Epithelial cell of proximal tubule (primary cell): Measurements from ENCODE around the gene RALY. TPM values are rescaled to one million over a fixed set of nuclear protein-coding genes. Genes with fewer than 3 reads are reported as not detected.

Experiments used
- DNase-seq: peaks from one replicate; pipeline ENCODE4 v3.0.0-alpha.2; 2011; ENCODE audit warnings: low read depth
- H3K4me3 ChIP-seq: 2 replicates; pipeline ENCODE4 v1.5.1; 2011; ENCODE audit warnings: low read depth, mild to moderate bottlenecking, low read length
- CTCF ChIP-seq: conservative IDR thresholded peaks from 2 replicates; pipeline ENCODE4 v1.5.1; 2012; ENCODE audit warnings: low read depth, mild to moderate bottlenecking, low read length
- total RNA-seq: library from RNA; depleted of rRNA; stranded (reverse); fragments of >200 nt; gene quantifications from 2 replicates; pipeline ENCODE4 v1.2.3, GENCODE V29; 2015

Gene RALY
- total RNA-seq, 1 donor from 2014 or later, result 111 TPM

GRCh38 chr20:34013554-34013953, 19.8 kb downstream of the RALY start:
- TF ChIP-seq CTCF, result no peak
- DNase-seq, result no peak
- no peak overlapping the region for H3K4me3 ChIP-seq

DNA sequence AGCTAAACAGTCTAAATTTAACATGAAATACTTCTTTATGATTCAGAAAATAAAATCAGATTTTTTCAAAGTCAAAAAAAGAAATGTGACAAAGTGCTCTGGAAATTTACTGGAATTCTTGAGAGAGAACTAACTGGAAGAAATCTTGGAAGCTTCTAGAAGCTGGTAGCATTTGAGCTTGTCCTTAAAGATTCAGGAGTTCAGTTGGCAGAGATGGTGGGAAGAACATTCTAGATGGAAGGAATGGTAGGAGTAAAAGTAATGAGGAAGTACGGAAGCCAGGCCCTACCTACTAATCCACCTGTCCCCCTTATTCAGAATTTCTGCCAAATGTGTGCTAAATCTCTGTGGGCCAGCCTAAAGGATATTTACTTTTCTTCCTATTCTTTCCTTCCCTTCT, 21.2 kb downstream of the RALY start:
- no peak overlapping the region for H3K4me3 ChIP-seq
- DNase-seq, result no peak
- no peak for TF ChIP-seq CTCF

DNA sequence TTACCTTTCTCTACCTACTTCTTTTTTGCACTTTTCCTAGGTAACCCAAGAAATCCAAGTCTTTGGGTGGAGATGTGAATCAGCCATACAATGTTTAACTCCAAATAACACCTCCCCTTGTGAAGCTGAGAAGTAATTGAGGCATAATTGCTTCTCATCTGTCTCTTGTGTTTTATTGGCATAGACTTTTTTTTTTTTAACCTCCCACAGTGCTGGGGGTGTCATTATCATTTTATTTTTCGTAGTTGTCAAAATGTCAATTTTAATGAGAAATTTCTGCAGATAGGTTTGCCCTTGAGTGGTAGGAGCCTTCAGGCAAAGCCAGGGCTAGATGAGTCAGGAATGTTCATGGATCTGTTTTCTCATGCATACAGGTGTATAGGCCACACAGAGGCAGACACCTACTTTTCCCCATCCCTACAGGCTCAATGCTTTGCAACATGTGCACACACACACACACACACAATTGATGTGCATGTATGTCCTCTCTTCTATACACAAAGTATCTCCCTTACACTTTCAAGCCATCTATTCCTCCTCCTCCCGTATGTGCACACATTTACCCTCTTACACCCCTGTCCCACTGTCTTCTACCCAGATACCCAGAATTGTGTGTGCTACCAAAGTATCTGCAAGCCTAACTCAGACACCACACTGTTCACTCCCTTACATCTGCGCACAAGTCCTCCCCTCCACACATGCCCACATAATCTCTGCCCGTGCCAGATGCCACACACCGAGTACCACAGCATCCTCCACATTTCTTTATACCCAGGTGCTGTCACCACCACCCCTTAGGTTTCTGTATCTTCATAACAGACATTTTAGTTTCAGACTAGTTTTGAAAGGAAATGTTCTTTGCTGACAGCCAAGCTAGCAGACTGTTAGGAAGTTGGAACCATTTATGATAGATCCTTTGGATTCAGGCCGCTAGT, 22.0 kb downstream of the RALY start:
- TF ChIP-seq CTCF, result no peak
- DNase-seq, result no peak

DNA sequence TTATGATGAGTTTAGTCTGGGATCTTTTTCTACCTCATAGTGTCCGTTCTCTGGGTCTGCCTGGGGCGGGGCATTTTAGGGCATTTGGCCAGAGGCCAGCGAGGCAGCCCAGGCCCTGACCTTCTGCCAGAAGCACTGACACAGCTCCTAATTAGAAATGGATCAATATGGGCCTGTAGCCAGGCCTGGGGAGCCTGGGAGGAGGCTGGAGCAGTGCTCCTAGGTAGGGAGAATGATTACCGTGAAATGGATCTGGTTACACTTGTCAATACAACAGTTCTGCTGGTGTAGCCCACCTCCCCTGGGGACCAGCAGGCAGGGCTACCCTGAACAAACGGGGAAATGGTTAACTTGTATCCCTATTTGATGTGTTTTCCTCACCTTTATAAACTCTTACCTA, 23.0 kb downstream of the RALY start:
- no peak for DNase-seq
- no peak overlapping the region for H3K4me3 ChIP-seq
- no peak for TF ChIP-seq CTCF

More for the DNA sequence above, 22.0 kb downstream of the RALY start:
- H3K4me3 ChIP-seq, result no peak overlapping the region

GRCh38 chr20:34017610-34018009, 23.9 kb downstream of the RALY start:
- DNase-seq, result no peak
- TF ChIP-seq CTCF, result no peak
- no peak overlapping the region for H3K4me3 ChIP-seq

- TF ChIP-seq CTCF, result no peak
- H3K4me3 ChIP-seq, result no peak overlapping the region
- DNase-seq, result no peak
Measured at GRCh38 chr20:34018166-34018565, 24.5 kb downstream of the RALY start.
